ENCODE measurements around the gene FAM193B.

DNA sequence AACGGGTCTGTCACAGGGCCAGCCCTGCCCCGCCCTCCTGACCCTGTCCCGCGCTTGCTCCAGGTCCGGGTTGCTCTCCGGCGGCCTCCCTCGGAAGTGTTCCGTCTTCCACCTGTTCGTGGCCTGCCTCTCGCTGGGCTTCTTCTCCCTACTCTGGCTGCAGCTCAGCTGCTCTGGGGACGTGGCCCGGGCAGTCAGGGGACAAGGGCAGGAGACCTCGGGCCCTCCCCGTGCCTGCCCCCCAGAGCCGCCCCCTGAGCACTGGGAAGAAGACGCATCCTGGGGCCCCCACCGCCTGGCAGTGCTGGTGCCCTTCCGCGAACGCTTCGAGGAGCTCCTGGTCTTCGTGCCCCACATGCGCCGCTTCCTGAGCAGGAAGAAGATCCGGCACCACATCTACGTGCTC is 49.8 kb upstream of the FAM193B start:
- TF ChIP-seq, protein P1, sequence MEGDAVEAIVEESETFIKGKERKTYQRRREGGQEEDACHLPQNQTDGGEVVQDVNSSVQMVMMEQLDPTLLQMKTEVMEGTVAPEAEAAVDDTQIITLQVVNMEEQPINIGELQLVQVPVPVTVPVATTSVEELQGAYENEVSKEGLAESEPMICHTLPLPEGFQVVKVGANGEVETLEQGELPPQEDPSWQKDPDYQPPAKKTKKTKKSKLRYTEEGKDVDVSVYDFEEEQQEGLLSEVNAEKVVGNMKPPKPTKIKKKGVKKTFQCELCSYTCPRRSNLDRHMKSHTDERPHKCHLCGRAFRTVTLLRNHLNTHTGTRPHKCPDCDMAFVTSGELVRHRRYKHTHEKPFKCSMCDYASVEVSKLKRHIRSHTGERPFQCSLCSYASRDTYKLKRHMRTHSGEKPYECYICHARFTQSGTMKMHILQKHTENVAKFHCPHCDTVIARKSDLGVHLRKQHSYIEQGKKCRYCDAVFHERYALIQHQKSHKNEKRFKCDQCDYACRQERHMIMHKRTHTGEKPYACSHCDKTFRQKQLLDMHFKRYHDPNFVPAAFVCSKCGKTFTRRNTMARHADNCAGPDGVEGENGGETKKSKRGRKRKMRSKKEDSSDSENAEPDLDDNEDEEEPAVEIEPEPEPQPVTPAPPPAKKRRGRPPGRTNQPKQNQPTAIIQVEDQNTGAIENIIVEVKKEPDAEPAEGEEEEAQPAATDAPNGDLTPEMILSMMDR (IDR thresholded peaks at IDR 0.05; ENCODE audit: insufficient read depth, low read length, poor library complexity, severe bottlenecking): no peak
- no peak for TF ChIP-seq EZH2phosphoT487 (conservative IDR thresholded peaks at IDR 0.05; ENCODE audit: low read length)
